ENCODE data around the gene DCANP1. TPM values are rescaled to one million over a fixed set of nuclear protein-coding genes. Genes with fewer than 3 reads are reported as not detected.

The DCANP1 gene
- total and polyA plus RNA-seq, 10 of the 15 experiments (the other 5 are each of a cell fraction or from before 2014, with no cell fraction given): 0.01 TPM; not detected in 9

GRCh38 chr5:135456238-135457099 is 9.3 kb upstream of the DCANP1 start (continued):
- TF ChIP-seq ETV6 (conservative IDR thresholded peaks at IDR 0.05 in 1 of 2, IDR thresholded peaks at IDR 0.05 in 1 of 2; ENCODE audit: borderline replicate concordance in 1 of 2, low read depth in 1 of 2) (0 out of 4 replicates have a peak, but pooled peaks of 1 of the 2 experiments have one; percentile 11), NFXL1 (IDR thresholded peaks at IDR 0.05; ENCODE audit: borderline replicate concordance) (no peak), NFIC (IDR thresholded peaks at IDR 0.05; ENCODE audit: low read depth, low read length) (peak; percentile 73; the same call in 1 of the 2 replicates), USF2 (IDR thresholded peaks at IDR 0.05; ENCODE audit: borderline replicate concordance, low read depth, low read length) (no peak), LARP7 (IDR thresholded peaks at IDR 0.05) (peak; percentile 41; the same call in 1 of the 2 replicates), POU2F2 (IDR thresholded peaks at IDR 0.05; ENCODE audit: borderline replicate concordance, low read depth, low read length) (peak; percentile 88; the same call in 2 of the 3 replicates), PAX5 (IDR thresholded peaks at IDR 0.05; ENCODE audit: borderline replicate concordance, low read depth, low read length) (0 out of 2 replicates have a peak, but pooled peaks have one; percentile 20), SPI1 (IDR thresholded peaks at IDR 0.05; ENCODE audit: borderline replicate concordance, insufficient read depth, low read depth, low read length) (peak; percentile 93), ELK1 (IDR thresholded peaks at IDR 0.05; ENCODE audit: low read depth, low read length) (no peak), FOXM1 (IDR thresholded peaks at IDR 0.05; ENCODE audit: low read depth, low read length) (peak; percentile 37; the same call in 1 of the 2 replicates), BCL11A (IDR thresholded peaks at IDR 0.05; ENCODE audit: low read depth, low read length) (peak; percentile 51; the same call in 1 of the 2 replicates), ATF7 (IDR thresholded peaks at IDR 0.05; ENCODE audit: low read depth) (peak; percentile 49; the same call in 1 of the 2 replicates), SMARCA5 (IDR thresholded peaks at IDR 0.05) (peak; percentile 74), CREB1 (IDR thresholded peaks at IDR 0.05; ENCODE audit: low read depth) (peak; percentile 59; the same call in 1 of the 2 replicates), CREM (IDR thresholded peaks at IDR 0.05; ENCODE audit: low read depth) (peak; percentile 69; the same call in 1 of the 2 replicates), IKZF2 (IDR thresholded peaks at IDR 0.05) (peak; percentile 91 to 92), TARDBP (IDR thresholded peaks at IDR 0.05; ENCODE audit: borderline replicate concordance) (no peak), CHD2 (IDR thresholded peaks at IDR 0.05; ENCODE audit: borderline replicate concordance, low read depth, low read length) (0 out of 2 replicates have a peak, but pooled peaks have one; percentile 7), MAX (IDR thresholded peaks at IDR 0.05; ENCODE audit: low read depth, low read length) (no peak), YY1 (IDR thresholded peaks at IDR 0.05; ENCODE audit: low read depth, low read length) (0 out of 2 replicates have a peak, but pooled peaks have one; percentile 12), EGR1 (IDR thresholded peaks at IDR 0.05; ENCODE audit: borderline replicate concordance in 1 of 2, low read depth in 2 of 2, low read length in 2 of 2) (peak in 1 of 2 experiments; percentile 65; a peak in 1 of 3 replicates), RELA (IDR thresholded peaks at IDR 0.05; ENCODE audit: borderline replicate concordance, partially characterized antibody) (peak; percentile 81), DPF2 (IDR thresholded peaks at IDR 0.05) (peak; percentile 86), ATF2 (IDR thresholded peaks at IDR 0.05; ENCODE audit: low read length) (peak; percentile 11; the same call in 1 of the 2 replicates), BHLHE40 (IDR thresholded peaks at IDR 0.05; ENCODE audit: borderline replicate concordance in 1 of 2, low read depth in 2 of 2, low read length in 1 of 2) (peak in 1 of 2 experiments; percentile 46; a peak in 2 of 4 replicates), NR2F1 (conservative IDR thresholded peaks at IDR 0.05) (peak; percentile 58), TCF3 (IDR thresholded peaks at IDR 0.05; ENCODE audit: borderline replicate concordance, insufficient read depth, low read depth, low read length) (no peak)

All from GM12878 (cell line).